ENCODE data around the gene DNTT. TPM values are rescaled to one million over a fixed set of nuclear protein-coding genes. Genes with fewer than 3 reads are reported as not detected.
"Not testable (repeated sequence)": the region's sequence is repeated elsewhere in the genome, so short reads cannot be mapped to it uniquely, and the experiment has no call there.

DNTT gene
- total RNA-seq, 2 donors from 2014 or later = not detected

DNA sequence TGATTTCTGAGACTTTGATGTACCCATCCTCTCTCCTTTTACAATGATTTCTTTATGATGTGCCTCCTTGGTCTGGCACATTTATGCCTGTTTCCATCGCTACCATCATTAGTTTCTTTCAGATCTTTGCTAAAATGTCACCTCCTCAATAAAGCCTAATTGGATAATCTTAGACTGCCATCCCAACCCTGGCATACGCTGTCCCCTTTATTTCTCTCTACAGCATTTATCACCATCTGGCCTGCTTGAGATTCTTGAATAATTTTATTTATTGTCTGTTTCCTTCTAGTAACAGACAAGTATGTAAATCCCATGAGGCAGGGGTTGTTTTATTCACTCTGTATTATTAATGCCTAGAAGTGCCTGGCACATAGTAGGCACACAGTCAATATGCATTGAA is 6.7 kb upstream of the DNTT start:
- intact Hi-C loops (cut with DNase I) = no loop called here
- ATAC-seq = no peak
- DNase-seq = no peak

- intact Hi-C loops (cut with DNase I) = no loop called here
- DNase-seq (no peak), ATAC-seq (no peak)
These were observed 5.9 kb upstream of the DNTT start for GRCh38 chr10:96298362-96298761.

GRCh38 chr10:96299383-96299782 is 4.9 kb upstream of the DNTT start:
- intact Hi-C loops (cut with DNase I) = no loop called here
- no peak for DNase-seq

DNA sequence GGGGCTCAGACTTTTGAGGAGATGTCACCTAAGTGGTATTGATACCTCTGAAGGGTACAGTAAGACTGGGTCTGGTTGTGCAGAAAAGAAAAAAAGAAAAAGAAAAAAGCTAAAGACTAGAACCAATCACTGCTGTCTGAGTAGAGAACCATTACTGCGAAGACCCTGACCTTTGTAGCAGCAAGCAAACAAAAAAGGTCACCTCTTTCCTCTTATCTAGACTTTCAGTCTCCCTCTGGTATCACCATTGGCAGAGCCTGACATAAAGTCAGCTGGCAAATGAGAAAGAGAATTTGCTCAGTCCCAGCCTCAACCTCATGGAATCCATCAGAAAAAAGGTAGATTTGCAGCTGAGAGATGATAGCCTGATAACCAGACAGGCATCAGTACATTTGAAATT is 2.6 kb upstream of the DNTT start:
- ATAC-seq = no peak
- intact Hi-C loops (cut with DNase I) = no loop called here
- no peak for DNase-seq

More at GRCh38 chr10:96299383-96299782, 4.9 kb upstream of the DNTT start:
- no peak for ATAC-seq

DNA sequence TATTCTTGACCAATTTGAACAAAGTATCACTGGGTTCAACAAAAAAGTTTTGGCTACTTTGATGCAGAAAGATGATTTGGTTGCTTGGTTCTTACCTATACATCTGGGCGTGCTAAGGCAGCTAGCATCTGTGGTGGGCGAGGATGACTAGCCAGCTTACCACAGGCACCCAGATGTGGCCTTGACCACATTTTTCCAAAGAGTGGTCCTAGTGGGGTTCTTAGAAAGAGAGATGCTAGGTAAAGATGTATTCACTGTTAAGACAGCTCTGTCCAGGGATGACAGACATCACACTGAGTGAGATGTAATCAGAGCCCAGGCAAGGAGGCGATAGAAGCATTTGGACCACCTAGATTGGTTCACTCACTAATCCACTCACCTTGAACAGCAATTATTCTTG is 785 bp downstream of the DNTT start:
- ATAC-seq = no peak
- intact Hi-C loops (cut with DNase I) = no loop called here
- no peak for DNase-seq

DNA sequence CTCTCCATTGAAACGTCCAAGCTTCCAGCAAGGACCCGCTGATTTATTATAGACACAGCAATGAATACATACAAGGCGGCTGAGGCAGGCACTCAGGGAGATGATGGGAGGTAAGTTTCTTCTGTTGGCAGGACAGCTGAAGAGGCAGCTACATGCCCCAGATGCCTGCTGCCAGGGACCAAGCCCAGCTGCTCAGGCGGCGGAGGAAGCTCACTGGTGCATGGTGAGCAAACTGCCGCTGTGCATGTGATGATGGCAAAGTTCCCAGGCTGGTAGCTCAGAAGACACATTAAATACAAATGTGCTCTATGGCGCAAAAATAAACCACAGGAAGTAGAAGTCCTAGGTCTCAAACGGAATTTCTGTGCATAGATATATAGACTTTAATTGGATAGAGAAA is 2.3 kb downstream of the DNTT start:
- intact Hi-C loops (cut with DNase I) = no loop called here
- DNase-seq (peak; percentile 35), ATAC-seq (peak in 1 of 2 donors; percentile 36)

DNA sequence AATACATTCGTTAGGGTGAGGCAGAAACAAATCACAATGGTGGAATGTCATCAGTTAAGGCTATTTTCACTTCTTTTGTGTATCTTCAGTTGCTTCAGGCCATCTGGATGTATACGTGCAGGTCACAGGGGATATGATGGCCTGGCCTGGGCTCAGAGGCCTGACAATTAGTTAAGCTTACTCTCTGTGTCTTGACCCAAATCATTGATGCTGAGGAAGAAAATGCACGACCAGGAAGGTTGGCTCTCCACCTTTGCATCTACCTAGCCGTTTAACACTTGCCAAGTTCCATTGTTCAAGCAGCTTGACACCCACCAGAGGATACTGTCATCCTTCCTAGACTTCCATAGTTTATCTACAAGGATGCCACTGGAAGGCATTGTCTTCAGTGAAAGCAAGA is 4.6 kb downstream of the DNTT start:
- ATAC-seq; intact Hi-C loops (cut with DNase I); DNase-seq: not testable (repeated sequence)

GRCh38 chr10:96309628-96310320 is 5.5 kb downstream of the DNTT start:
- intact Hi-C loops (cut with DNase I) = no loop called here
- peak in 1 of 2 donors; percentile 34 for ATAC-seq
- no peak for DNase-seq

- no peak for ATAC-seq
- intact Hi-C loops (cut with DNase I) = no loop called here
- no peak for DNase-seq
These were observed 6.1 kb downstream of the DNTT start for GRCh38 chr10:96310321-96310669.

GRCh38 chr10:96311180-96311715 is 7.0 kb downstream of the DNTT start:
- DNase-seq = no peak
- intact Hi-C loops (cut with DNase I) = no loop called here
- ATAC-seq = no peak

GRCh38 chr10:96313344-96313743 is 9.1 kb downstream of the DNTT start:
- DNase-seq (no peak), ATAC-seq (no peak)
- intact Hi-C loops (cut with DNase I) = no loop called here

- DNase-seq (no peak), ATAC-seq (no peak)
- intact Hi-C loops (cut with DNase I) = no loop called here
These were observed 13.0 kb downstream of the DNTT start for GRCh38 chr10:96317067-96317833.

DNA sequence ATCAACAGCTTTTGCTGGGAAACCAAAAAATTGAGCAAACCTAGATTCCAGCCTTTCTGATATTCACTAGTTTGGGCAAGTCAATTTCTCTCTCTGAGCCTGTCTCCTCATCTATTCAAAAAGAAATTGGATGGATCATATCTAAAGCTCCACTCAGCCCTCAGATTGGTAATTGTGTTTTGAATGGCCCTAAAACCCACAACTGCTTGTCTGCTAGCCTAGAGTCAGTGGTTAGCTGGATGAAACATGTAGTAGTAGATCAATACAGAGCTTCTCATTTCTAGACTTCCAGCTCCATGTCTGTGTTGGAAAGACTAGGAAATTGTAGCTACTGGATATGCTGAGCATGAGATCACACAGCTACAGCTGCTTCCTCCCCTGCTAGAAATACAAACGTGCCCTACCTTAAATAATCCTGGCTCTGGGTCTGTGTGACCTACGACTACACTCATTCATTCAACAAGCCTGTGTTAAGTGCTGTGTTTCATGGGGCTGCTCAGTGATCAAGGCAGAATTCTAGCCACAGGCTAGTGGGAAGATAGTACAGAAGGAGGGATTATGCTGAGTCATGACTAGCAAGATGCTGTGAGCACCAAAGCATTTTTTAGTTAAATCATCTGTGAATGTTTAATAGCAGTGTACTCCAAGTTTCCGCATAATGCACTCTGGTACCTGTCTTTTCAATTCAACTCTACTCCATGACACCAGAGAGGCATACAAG is 15.7 kb downstream of the DNTT start:
- ATAC-seq (no peak), DNase-seq (no peak)
- intact Hi-C loops (cut with DNase I) = no loop called here

DNA sequence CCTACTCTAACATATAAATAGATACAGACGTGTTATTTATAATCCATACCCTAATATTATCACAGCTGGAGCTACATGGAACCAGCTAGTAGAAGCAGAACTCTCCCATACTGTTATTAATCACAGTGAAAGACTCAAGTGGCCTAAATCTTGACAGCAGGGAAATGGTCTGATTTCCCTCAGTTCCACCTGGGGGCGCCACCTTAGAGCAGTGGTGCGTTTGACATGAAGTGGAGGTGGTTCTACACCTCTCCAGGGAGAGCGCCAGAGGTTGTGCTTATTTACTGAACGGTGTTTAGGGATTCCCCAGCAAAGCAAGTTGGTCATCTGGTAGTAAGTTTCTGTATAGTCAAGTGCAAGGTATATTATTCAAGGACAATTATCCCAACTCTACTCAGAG is 17.6 kb downstream of the DNTT start:
- ATAC-seq = no peak
- intact Hi-C loops (cut with DNase I) = no loop called here
- no peak for DNase-seq

DNA sequence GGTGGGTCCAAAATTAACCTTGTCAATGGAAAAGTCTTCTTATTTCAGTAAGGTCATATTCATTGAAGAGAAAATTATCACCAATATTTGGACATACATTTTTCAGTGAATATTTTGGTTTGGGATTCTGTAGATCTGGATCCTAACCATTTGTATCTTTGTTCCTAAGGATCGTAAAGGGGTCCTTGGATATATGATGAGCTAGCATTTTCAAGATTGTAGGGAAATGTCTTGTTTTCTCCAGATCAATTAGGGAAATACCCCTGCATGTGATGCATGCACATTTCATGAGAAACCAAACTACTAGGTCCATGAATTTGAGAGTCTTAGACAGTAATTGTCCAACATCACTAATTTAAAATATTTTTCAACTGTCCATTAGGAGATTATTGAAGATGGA is 18.0 kb downstream of the DNTT start:
- no peak for DNase-seq
- no peak for ATAC-seq
- intact Hi-C loops (cut with DNase I) = no loop called here

DNA sequence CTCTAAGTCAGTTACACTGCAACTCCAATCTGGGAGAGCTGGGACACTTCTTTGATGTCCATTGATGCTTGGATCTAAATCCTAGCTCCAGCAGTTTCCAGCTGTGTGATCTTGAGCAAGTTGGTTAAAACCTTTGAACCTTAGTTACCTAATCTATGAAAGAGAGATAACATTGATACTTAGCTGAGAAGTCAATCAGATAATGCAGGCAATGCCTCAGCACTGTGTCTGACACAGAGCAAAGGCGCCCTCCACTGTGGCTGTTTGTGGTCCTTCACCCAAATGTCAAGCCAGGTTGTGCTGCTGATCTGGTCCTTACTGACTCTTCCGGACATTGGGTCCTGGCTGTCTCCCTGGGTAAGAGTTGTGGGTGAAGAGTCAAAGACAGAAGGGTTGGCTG is 20.2 kb downstream of the DNTT start:
- no peak for ATAC-seq
- no peak for DNase-seq
- intact Hi-C loops (cut with DNase I) = no loop called here

DNA sequence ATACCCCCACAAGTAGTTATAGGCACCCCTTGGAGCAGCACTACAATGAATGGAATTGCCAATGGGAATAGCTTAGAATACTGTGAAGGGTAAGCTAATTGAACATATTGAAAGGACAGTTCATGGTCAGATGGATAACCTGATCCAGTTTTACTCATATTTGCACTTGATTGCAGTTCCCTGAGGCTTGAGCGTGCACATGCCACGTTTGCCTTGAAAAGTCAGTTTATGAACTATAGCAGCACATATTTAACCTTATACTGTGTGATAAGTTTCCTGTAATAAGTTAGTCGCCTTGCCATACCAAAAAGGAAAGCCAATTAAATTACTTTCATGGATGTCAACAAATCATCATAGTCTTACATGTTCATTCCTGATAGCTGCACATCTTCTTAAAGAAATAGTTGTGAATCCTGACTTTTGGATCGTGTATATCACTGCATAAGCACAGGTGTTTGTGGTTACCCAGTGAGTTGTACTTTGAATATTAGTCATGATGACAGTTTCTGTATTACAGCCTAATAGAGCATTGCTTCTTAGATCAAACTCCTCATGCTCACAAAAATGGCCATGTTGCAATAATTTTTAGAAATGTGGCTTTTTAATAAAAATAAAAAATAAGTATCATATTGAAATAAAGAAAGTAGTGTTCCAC is 21.6 kb downstream of the DNTT start:
- intact Hi-C loops (cut with DNase I) = no loop called here
- no peak for ATAC-seq
- DNase-seq = no peak

- intact Hi-C loops (cut with DNase I) = no loop called here
- ATAC-seq = no peak
- no peak for DNase-seq
These were observed 23.2 kb downstream of the DNTT start for GRCh38 chr10:96327462-96327861.

- ATAC-seq (no peak), DNase-seq (no peak)
- intact Hi-C loops (cut with DNase I) = no loop called here
These were observed 28.9 kb downstream of the DNTT start for GRCh38 chr10:96333101-96333500.

All from left cardiac atrium (tissue), 4 donors.